ENCODE results near the gene PANK4. TPM values are rescaled to one million over a fixed set of nuclear protein-coding genes. Genes with fewer than 3 reads are reported as not detected.

PANK4 gene
- polyA plus RNA-seq, 1 experiment, result 17.1 TPM

- POLR2A ChIA-PET, result no interaction called here
- TF ChIP-seq, protein P1, sequence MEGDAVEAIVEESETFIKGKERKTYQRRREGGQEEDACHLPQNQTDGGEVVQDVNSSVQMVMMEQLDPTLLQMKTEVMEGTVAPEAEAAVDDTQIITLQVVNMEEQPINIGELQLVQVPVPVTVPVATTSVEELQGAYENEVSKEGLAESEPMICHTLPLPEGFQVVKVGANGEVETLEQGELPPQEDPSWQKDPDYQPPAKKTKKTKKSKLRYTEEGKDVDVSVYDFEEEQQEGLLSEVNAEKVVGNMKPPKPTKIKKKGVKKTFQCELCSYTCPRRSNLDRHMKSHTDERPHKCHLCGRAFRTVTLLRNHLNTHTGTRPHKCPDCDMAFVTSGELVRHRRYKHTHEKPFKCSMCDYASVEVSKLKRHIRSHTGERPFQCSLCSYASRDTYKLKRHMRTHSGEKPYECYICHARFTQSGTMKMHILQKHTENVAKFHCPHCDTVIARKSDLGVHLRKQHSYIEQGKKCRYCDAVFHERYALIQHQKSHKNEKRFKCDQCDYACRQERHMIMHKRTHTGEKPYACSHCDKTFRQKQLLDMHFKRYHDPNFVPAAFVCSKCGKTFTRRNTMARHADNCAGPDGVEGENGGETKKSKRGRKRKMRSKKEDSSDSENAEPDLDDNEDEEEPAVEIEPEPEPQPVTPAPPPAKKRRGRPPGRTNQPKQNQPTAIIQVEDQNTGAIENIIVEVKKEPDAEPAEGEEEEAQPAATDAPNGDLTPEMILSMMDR (IDR thresholded peaks at IDR 0.05; ENCODE audit: insufficient read depth, low read depth, low read length), result no peak
- Histone ChIP-seq H3K27me3 (ENCODE audit: control insufficient read depth, insufficient read depth, low read length) (peaks cover 10% of the 10 kb centered on the region), H3K4me3 (ENCODE audit: low read depth, low read length) (no peak overlapping the region), H3K36me3 (ENCODE audit: control insufficient read depth, insufficient read depth, low read length) (no peaks in the 10 kb centered on the region)
- DNase-seq (ENCODE audit: low read depth), result no peak
- CTCF ChIA-PET, result interaction anchor here (0.6 kb wide), 1 partner anchor 49 kb away, joined by 4 read pairs; no protein-coding TSS in a partner anchor
Measured at GRCh38 chr1:2501041-2501819, 25.2 kb downstream of the PANK4 start.

DNA sequence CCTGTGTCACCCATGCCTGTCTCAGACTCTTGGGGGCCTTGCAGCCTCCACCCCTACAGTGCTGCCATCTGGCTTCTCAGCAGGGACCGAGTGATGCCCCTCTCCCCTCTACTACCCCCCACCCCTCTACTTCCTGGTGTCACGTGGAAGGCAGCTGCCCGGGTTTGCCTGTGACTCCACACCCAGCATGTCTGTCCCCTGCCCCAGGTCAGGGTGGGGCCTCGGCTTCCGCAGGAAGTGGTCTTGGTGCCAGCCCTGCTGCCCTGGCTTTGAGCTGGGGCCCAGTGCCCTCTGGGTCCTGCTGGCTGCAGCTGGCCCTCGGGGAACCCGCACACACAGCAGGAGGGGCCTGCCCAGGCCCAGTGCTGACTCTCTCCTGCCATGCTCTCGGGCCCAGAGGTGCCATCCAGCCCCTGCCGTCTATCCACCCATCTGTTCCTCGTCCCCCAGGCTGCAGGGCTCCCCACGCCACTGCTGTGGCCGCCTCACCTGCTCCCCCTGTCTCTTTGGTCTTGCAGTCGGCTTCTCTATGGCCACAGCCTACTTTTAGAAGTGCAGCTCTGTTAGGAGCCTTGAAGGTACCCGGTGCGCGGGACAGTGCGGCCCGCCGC, 26.3 kb downstream of the PANK4 start:
- no peak for DNase-seq (ENCODE audit: low read depth)
- H3K36me3 ChIP-seq (ENCODE audit: control insufficient read depth, insufficient read depth, low read length), result no peaks in the 10 kb centered on the region
- POLR2A ChIA-PET, result no interaction called here
- no peak overlapping the region for H3K4me3 ChIP-seq (ENCODE audit: low read depth, low read length)
- CTCF ChIA-PET, result no interaction called here
- peaks cover 10% of the 10 kb centered on the region for H3K27me3 ChIP-seq (ENCODE audit: control insufficient read depth, insufficient read depth, low read length)
- TF ChIP-seq, protein P1 (IDR thresholded peaks at IDR 0.05; ENCODE audit: insufficient read depth, low read depth, low read length), result no peak

GRCh38 chr1:2499260-2499659, 27.1 kb downstream of the PANK4 start:
- POLR2A ChIA-PET, result no interaction called here

DNA sequence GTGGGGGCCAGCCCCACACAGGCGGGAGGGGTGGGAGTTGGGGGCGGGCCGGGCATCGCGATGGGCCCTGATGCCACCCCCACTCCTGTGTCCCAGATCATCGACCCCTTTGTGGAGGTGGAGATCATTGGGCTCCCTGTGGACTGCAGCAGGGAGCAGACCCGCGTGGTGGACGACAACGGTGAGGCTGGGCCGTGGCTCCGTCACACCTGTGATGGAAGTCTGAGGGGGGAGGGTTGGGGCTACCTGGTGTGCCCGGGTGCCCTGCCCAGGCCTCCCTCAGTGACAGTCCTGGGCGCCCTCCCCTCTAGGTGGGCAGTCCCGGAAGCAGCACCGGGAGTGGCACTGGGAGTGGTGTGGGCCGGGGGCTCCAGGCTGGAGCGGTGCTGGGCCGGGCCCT, 27.7 kb downstream of the PANK4 start:
- TF ChIP-seq, protein P1 (IDR thresholded peaks at IDR 0.05; ENCODE audit: insufficient read depth, low read depth, low read length), result no peak
- ChIA-PET CTCF (no interaction called here), POLR2A (no interaction called here)
- Histone ChIP-seq H3K4me3 (ENCODE audit: low read depth, low read length) (no peak overlapping the region), H3K36me3 (ENCODE audit: control insufficient read depth, insufficient read depth, low read length) (no peaks in the 10 kb centered on the region), H3K27me3 (ENCODE audit: control insufficient read depth, insufficient read depth, low read length) (peaks cover 4% of the 10 kb centered on the region)
- DNase-seq (ENCODE audit: low read depth), result no peak

More at GRCh38 chr1:2499260-2499659, 27.1 kb downstream of the PANK4 start:
- Histone ChIP-seq H3K27me3 (ENCODE audit: control insufficient read depth, insufficient read depth, low read length) (peaks cover 5% of the 10 kb centered on the region), H3K4me3 (ENCODE audit: low read depth, low read length) (no peak overlapping the region), H3K36me3 (ENCODE audit: control insufficient read depth, insufficient read depth, low read length) (no peaks in the 10 kb centered on the region)
- CTCF ChIA-PET, result no interaction called here
- no peak for DNase-seq (ENCODE audit: low read depth)
- TF ChIP-seq, protein P1 (IDR thresholded peaks at IDR 0.05; ENCODE audit: insufficient read depth, low read depth, low read length), result no peak

DNA sequence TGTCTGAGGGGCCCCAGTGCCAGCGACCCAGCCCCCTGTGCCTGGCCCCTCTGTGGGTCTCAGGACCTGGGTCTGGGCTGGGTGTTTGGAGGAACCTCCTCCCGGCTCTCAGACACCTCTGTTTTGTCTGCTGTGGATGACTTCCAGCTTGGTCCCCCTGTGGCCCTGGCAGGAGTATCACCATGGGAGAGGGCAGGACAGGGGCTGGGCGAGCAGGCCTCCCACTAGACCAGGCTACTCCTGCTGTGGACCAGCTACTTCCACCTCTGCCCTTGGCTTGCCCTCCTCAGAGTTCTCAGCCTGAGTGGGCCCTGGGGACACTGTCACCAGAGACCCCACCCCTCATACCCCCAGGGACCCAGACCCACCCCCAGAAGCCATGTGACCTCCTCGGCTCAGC, 28.5 kb downstream of the PANK4 start:
- CTCF ChIA-PET, result interaction anchor here (0.9 kb wide), 1 partner anchor 49 kb away, joined by 3 read pairs; no protein-coding TSS in a partner anchor
- TF ChIP-seq, protein P1 (IDR thresholded peaks at IDR 0.05; ENCODE audit: insufficient read depth, low read depth, low read length), result no peak
- H3K36me3 ChIP-seq (ENCODE audit: control insufficient read depth, insufficient read depth, low read length), result no peaks in the 10 kb centered on the region
- H3K27me3 ChIP-seq (ENCODE audit: control insufficient read depth, insufficient read depth, low read length), result peaks cover 5% of the 10 kb centered on the region
- no peak for DNase-seq (ENCODE audit: low read depth)
- POLR2A ChIA-PET, result no interaction called here
- no peak overlapping the region for H3K4me3 ChIP-seq (ENCODE audit: low read depth, low read length)

Measured in BJ (cell line).